DMS53 treated with DMSO at 0.1 percent for 48 hours (cell line): Measurements from ENCODE around the gene FOXD4.
"Not testable (repeated sequence)": the region's sequence is repeated elsewhere in the genome, so short reads cannot be mapped to it uniquely, and the experiment has no call there.

Source experiments
- DNase-seq: peaks from one replicate; lab custom pipeline; 2025; ENCODE audit not compliant: unreplicated experiment; lab: John Stamatoyannopoulos, UW

The FOXD4 gene

GRCh38 chr9:117995-118467 lies at the start of gene FOXD4:
Gene FOXD4 (minus strand): TSS chr9:118417. CDS start chr9:118119, 298 bp downstream.
- DNase-seq, result not testable (repeated sequence)

- DNase-seq, result not testable (repeated sequence)
Observed at GRCh38 chr9:159871-160270, 41.7 kb upstream of the FOXD4 start.

- not testable (repeated sequence) for DNase-seq
Observed at GRCh38 chr9:151173-151572, 33.0 kb upstream of the FOXD4 start.

- not testable (repeated sequence) for DNase-seq
Observed at GRCh38 chr9:139880-140279, 21.7 kb upstream of the FOXD4 start.

GRCh38 chr9:117144-117994 lies 848 bp downstream of the FOXD4 start:
- DNase-seq, result not testable (repeated sequence)

- DNase-seq, result not testable (repeated sequence)
Observed at GRCh38 chr9:116239-117077, 1.8 kb downstream of the FOXD4 start.

GRCh38 chr9:115118-115451 lies 3.1 kb downstream of the FOXD4 start:
- not testable (repeated sequence) for DNase-seq

- not testable (repeated sequence) for DNase-seq
Observed at GRCh38 chr9:114267-115117, 3.7 kb downstream of the FOXD4 start.

- DNase-seq, result not testable (repeated sequence)
Observed at GRCh38 chr9:113468-114266, 4.5 kb downstream of the FOXD4 start.

- DNase-seq, result not testable (repeated sequence)
Observed at GRCh38 chr9:112589-113467, 5.4 kb downstream of the FOXD4 start.

GRCh38 chr9:110672-111071 lies 7.5 kb downstream of the FOXD4 start:
- not testable (repeated sequence) for DNase-seq

- DNase-seq, result not testable (repeated sequence)
Observed at GRCh38 chr9:109540-109939, 8.7 kb downstream of the FOXD4 start.

GRCh38 chr9:108742-109495 lies 9.3 kb downstream of the FOXD4 start:
- not testable (repeated sequence) for DNase-seq

GRCh38 chr9:105991-106390 lies 12.2 kb downstream of the FOXD4 start:
- not testable (repeated sequence) for DNase-seq

- DNase-seq, result not testable (repeated sequence)
Observed at GRCh38 chr9:100430-100829, 17.8 kb downstream of the FOXD4 start.

- not testable (repeated sequence) for DNase-seq
Observed at GRCh38 chr9:99867-100266, 18.4 kb downstream of the FOXD4 start.

GRCh38 chr9:98775-99174 lies 19.4 kb downstream of the FOXD4 start:
- DNase-seq, result not testable (repeated sequence)

GRCh38 chr9:94992-95391 lies 23.2 kb downstream of the FOXD4 start:
- not testable (repeated sequence) for DNase-seq
